ENCODE data around the gene ABCB9. TPM values are rescaled to one million over a fixed set of nuclear protein-coding genes. Genes with fewer than 3 reads are reported as not detected.

The ABCB9 gene
- total RNA-seq, 1 experiment from 2014 or later, result 6.7 TPM

DNA sequence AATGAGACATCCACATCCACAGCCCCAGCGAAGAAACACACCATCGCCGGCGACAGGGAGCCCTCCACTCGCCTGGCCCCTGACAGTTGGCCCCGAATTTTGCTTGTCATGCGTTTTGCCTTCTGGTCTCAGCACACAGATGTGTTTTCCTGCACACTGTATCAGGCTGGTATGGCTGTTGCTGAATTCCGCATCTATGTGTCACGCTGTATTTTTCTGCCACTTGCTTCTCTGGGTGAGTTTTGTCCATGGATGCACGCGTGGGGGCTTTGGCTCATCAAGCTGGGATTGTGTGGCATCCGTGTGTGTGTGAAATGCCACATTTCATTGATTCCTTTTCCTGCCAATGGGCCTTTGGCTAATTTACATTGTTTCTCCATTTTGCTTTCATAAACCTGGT is 40.7 kb upstream of the ABCB9 start:
- Histone ChIP-seq H3K36me3 (ENCODE audit: control insufficient read depth, insufficient read depth, low read length) (no peaks in the 10 kb centered on the region), H3K9me3 (no peaks in the 10 kb centered on the region), H3K27me3 (replicated peaks; ENCODE audit: control insufficient read depth, insufficient read depth, low read length) (no peaks in the 10 kb centered on the region), H3K4me1 (peaks cover 10% of the 10 kb centered on the region; the same call in 1 of the 2 replicates), H3K4me3 (ENCODE audit: low read depth, low read length) (no peak overlapping the region)
- ChIA-PET CTCF (no interaction called here), POLR2A (no interaction called here)
- Mint-ChIP-seq H3K9me3 (ENCODE audit: unreplicated experiment) (no peaks in the 10 kb centered on the region), H3K27ac (ENCODE audit: unreplicated experiment) (no peak overlapping the region), H3K27me3 (ENCODE audit: insufficient read depth, unreplicated experiment) (no peaks in the 10 kb centered on the region), H3K4me1 (ENCODE audit: low read depth, unreplicated experiment) (peaks cover 7% of the 10 kb centered on the region), H3K36me3 (ENCODE audit: insufficient read depth, unreplicated experiment) (peaks cover 7% of the 10 kb centered on the region), H3K4me3 (ENCODE audit: unreplicated experiment) (no peak overlapping the region)
- no TSS peak for BruUV-seq (replicated peaks)
- DNase-seq, result no peak
- TF ChIP-seq, protein P1, sequence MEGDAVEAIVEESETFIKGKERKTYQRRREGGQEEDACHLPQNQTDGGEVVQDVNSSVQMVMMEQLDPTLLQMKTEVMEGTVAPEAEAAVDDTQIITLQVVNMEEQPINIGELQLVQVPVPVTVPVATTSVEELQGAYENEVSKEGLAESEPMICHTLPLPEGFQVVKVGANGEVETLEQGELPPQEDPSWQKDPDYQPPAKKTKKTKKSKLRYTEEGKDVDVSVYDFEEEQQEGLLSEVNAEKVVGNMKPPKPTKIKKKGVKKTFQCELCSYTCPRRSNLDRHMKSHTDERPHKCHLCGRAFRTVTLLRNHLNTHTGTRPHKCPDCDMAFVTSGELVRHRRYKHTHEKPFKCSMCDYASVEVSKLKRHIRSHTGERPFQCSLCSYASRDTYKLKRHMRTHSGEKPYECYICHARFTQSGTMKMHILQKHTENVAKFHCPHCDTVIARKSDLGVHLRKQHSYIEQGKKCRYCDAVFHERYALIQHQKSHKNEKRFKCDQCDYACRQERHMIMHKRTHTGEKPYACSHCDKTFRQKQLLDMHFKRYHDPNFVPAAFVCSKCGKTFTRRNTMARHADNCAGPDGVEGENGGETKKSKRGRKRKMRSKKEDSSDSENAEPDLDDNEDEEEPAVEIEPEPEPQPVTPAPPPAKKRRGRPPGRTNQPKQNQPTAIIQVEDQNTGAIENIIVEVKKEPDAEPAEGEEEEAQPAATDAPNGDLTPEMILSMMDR (IDR thresholded peaks at IDR 0.05; ENCODE audit: insufficient read depth in 1 of 2, low read depth in 1 of 2, low read length in 1 of 2, severe bottlenecking in 1 of 2, unreplicated experiment in 1 of 2), result no peak
- intact Hi-C loops (cut with micrococcal nuclease; ENCODE audit: unreplicated experiment), result no loop called here

DNA sequence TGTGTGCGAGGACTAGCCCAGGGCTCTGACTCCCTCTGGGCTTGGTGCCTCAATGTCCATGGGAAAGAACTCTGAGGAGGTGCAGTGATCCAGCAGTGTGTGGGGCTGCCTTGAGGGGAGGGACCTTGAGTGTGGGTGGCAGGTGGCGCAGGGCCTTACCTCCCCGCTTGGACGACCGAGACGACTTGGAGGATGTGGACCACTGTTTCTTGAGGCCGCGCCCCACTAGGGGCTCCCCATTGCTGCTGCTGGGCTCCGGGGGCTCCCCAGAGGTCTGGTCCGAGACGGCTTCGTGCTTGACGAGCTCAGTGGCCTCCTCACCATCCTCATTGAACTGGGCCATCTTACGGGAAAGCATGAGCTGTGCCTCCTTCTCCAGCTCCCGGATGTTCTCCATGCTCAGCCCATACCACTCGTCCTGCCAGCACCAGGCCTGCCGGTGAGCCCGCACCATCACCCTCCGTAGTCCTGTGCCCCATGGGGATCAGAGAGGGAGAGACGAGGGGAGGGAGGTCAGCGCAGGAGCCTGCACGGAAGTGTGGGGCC is 38.9 kb upstream of the ABCB9 start:
- CTCF ChIA-PET, result no interaction called here
- DNase-seq, result no peak
- intact Hi-C loops (cut with micrococcal nuclease; ENCODE audit: unreplicated experiment), result no loop called here
- no peak overlapping the region for H3K27ac Mint-ChIP-seq (ENCODE audit: unreplicated experiment)
- H3K27me3 Mint-ChIP-seq (ENCODE audit: insufficient read depth, unreplicated experiment), result no peaks in the 10 kb centered on the region
- no peaks in the 10 kb centered on the region for H3K27me3 ChIP-seq (replicated peaks; ENCODE audit: control insufficient read depth, insufficient read depth, low read length)
- H3K4me1 Mint-ChIP-seq (ENCODE audit: low read depth, unreplicated experiment), result no peaks in the 10 kb centered on the region
- no TSS peak for BruUV-seq (replicated peaks)
- POLR2A ChIA-PET, result no interaction called here
- H3K9me3 Mint-ChIP-seq (ENCODE audit: unreplicated experiment), result no peaks in the 10 kb centered on the region
- H3K4me3 ChIP-seq (ENCODE audit: low read depth, low read length), result no peak overlapping the region
- peaks cover 3% of the 10 kb centered on the region for H3K36me3 Mint-ChIP-seq (ENCODE audit: insufficient read depth, unreplicated experiment)
- no peaks in the 10 kb centered on the region for H3K9me3 ChIP-seq
- H3K4me1 ChIP-seq, result no peaks in the 10 kb centered on the region
- no peaks in the 10 kb centered on the region for H3K36me3 ChIP-seq (ENCODE audit: control insufficient read depth, insufficient read depth, low read length)
- TF ChIP-seq, protein P1 (IDR thresholded peaks at IDR 0.05; ENCODE audit: insufficient read depth in 1 of 2, low read depth in 1 of 2, low read length in 1 of 2, severe bottlenecking in 1 of 2, unreplicated experiment in 1 of 2), result no peak
- no peak overlapping the region for H3K4me3 Mint-ChIP-seq (ENCODE audit: unreplicated experiment)

DNA sequence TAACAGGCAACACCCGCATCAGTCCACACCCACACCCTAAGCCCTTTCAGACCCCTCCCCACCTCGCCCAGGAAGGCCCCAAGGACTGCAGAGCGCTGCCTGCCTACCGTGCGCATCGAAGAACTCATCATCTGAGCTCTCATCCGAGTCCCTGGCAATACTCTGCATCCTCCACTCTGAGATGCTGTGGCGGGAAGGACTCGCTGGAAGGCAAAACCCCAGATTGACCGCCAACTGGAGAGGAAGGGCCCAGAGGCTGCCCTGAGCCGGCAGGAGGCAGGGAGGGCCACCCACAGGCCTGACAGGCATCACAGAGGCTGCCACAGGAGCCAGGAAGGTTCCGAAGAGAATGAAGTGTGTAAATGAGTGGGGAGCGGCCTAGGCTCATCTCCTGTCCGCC is 38.0 kb upstream of the ABCB9 start:
- no TSS peak for BruUV-seq (replicated peaks)
- no peaks in the 10 kb centered on the region for H3K9me3 ChIP-seq
- ChIA-PET POLR2A (no interaction called here), CTCF (no interaction called here)
- Mint-ChIP-seq H3K27me3 (ENCODE audit: insufficient read depth, unreplicated experiment) (no peaks in the 10 kb centered on the region), H3K4me1 (ENCODE audit: low read depth, unreplicated experiment) (no peaks in the 10 kb centered on the region), H3K27ac (ENCODE audit: unreplicated experiment) (no peak overlapping the region), H3K9me3 (ENCODE audit: unreplicated experiment) (no peaks in the 10 kb centered on the region), H3K36me3 (ENCODE audit: insufficient read depth, unreplicated experiment) (no peaks in the 10 kb centered on the region), H3K4me3 (ENCODE audit: unreplicated experiment) (no peak overlapping the region)
- no peak for DNase-seq
- no peaks in the 10 kb centered on the region for H3K27me3 ChIP-seq (replicated peaks; ENCODE audit: control insufficient read depth, insufficient read depth, low read length)
- H3K4me3 ChIP-seq (ENCODE audit: low read depth, low read length), result no peak overlapping the region
- intact Hi-C loops (cut with micrococcal nuclease; ENCODE audit: unreplicated experiment), result no loop called here
- no peaks in the 10 kb centered on the region for H3K4me1 ChIP-seq
- no peaks in the 10 kb centered on the region for H3K36me3 ChIP-seq (ENCODE audit: control insufficient read depth, insufficient read depth, low read length)
- TF ChIP-seq, protein P1 (IDR thresholded peaks at IDR 0.05; ENCODE audit: insufficient read depth in 1 of 2, low read depth in 1 of 2, low read length in 1 of 2, severe bottlenecking in 1 of 2, unreplicated experiment in 1 of 2), result no peak
